ENCODE data around the gene FGGY. TPM values are rescaled to one million over a fixed set of nuclear protein-coding genes. Genes with fewer than 3 reads are reported as not detected.

Gene FGGY
- total and polyA plus RNA-seq, 2 donors (not counting 3 experiments of a cell fraction or from before 2014, with no cell fraction given) = 5.6 to 6.4 TPM

DNA sequence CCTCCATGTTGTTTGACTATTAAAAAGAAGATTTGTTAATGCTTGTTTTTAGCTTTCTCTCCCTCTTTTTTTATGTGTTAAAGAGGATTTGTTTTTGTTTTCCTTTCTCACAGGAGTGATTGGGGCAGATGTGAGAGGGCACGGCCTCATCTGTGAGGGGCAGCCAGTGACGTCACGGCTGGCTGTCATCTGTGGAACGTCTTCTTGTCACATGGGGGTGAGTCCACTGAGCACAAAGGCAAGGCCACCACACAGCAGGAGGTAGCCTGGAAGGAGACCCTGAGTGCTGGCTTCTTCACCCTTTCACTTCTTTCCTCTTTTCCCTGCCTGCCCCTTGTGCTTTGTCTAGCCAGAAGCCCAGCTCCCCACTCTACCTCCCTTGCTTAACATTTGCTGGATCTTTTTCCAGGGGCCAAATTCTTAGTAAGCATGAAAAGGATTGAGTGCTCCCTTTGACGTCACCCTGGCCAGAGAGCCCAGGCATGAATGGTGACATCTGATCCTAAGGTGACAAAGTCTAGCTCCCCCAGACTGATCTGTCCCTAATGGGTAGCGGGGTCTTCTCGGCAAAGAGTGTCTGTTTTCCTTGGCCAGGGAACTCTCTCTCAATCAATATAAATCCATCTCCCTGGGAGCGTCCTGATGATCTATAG is 257.2 kb downstream of the FGGY start:
- H3K9ac ChIP-seq (replicated peaks; ENCODE audit: extremely low read depth, insufficient read depth, low read length) = no peak overlapping the region
- TF ChIP-seq POLR2A (IDR thresholded peaks at IDR 0.05; ENCODE audit: low read depth, low read length) (no peak), MYC (IDR thresholded peaks at IDR 0.05; ENCODE audit: low read depth, low read length) (no peak), FOS (IDR thresholded peaks at IDR 0.05; ENCODE audit: borderline replicate concordance, insufficient read depth, low read length) (no peak), JUN (IDR thresholded peaks at IDR 0.05; ENCODE audit: borderline replicate concordance, insufficient read depth, insufficient read length, low read depth) (no peak), POLR2AphosphoS5 (IDR thresholded peaks at IDR 0.05; ENCODE audit: insufficient read depth, low read depth, low read length) (no peak), GATA2 (IDR thresholded peaks at IDR 0.05; ENCODE audit: insufficient read depth, insufficient read length, low read depth, low read length) (no peak), EZH2 (IDR thresholded peaks at IDR 0.05; ENCODE audit: borderline replicate concordance, low read depth, low read length, severe bottlenecking) (no peak)
- TF ChIP-seq, protein P1, sequence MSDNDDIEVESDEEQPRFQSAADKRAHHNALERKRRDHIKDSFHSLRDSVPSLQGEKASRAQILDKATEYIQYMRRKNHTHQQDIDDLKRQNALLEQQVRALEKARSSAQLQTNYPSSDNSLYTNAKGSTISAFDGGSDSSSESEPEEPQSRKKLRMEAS (IDR thresholded peaks at IDR 0.05; ENCODE audit: insufficient read depth, insufficient read length) = no peak
- TF ChIP-seq, protein P2, sequence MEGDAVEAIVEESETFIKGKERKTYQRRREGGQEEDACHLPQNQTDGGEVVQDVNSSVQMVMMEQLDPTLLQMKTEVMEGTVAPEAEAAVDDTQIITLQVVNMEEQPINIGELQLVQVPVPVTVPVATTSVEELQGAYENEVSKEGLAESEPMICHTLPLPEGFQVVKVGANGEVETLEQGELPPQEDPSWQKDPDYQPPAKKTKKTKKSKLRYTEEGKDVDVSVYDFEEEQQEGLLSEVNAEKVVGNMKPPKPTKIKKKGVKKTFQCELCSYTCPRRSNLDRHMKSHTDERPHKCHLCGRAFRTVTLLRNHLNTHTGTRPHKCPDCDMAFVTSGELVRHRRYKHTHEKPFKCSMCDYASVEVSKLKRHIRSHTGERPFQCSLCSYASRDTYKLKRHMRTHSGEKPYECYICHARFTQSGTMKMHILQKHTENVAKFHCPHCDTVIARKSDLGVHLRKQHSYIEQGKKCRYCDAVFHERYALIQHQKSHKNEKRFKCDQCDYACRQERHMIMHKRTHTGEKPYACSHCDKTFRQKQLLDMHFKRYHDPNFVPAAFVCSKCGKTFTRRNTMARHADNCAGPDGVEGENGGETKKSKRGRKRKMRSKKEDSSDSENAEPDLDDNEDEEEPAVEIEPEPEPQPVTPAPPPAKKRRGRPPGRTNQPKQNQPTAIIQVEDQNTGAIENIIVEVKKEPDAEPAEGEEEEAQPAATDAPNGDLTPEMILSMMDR (IDR thresholded peaks at IDR 0.05; ENCODE audit: extremely low read depth in 1 of 2, insufficient read depth in 1 of 2, low read depth in 1 of 2, low read length in 2 of 2) = no peak
- CTCF ChIA-PET = no interaction called here
- H3K36me3 ChIP-seq (ENCODE audit: control insufficient read depth in 2 of 2, extremely low read depth in 1 of 2, insufficient read depth in 2 of 2, low read length in 2 of 2) = no peaks in the 10 kb centered on the region
- no peak for FAIRE-seq
- H3K4me3 ChIP-seq (replicated peaks in 1 of 3; ENCODE audit: insufficient read depth in 1 of 3, low read depth in 1 of 3, low read length in 3 of 3) = no peak overlapping the region
- no peak overlapping the region for H3K27ac ChIP-seq (ENCODE audit: insufficient read depth, low read depth, low read length)
- no peaks in the 10 kb centered on the region for H3K79me2 ChIP-seq (ENCODE audit: control insufficient read depth, insufficient read depth, low read length)
- intact Hi-C loops (cut with micrococcal nuclease) (no loop called here), dilution Hi-C loops (cut with MboI; ENCODE audit: extremely low pct_ligation_motif_present, low sequenced_read_pairs) (no loop called here)
- H3K27me3 ChIP-seq (ENCODE audit: control insufficient read depth in 2 of 2, insufficient read depth in 2 of 2, low read length in 2 of 2) = no peaks in the 10 kb centered on the region
- no peak overlapping the region for H3K4me2 ChIP-seq (ENCODE audit: insufficient read depth, low read length)
- H3K4me1 ChIP-seq (ENCODE audit: control insufficient read depth, extremely low read depth, insufficient read depth, low read length) = no peaks in the 10 kb centered on the region
- H3K9me1 ChIP-seq (replicated peaks; ENCODE audit: control insufficient read depth, extremely low read depth, insufficient read depth, low read length) = no peaks in the 10 kb centered on the region
- H2AFZ ChIP-seq (ENCODE audit: low read depth, low read length) = no peak overlapping the region
- H3K9me3 ChIP-seq (replicated peaks; ENCODE audit: control insufficient read depth, insufficient read depth, low read length) = no peaks in the 10 kb centered on the region
- POLR2A ChIA-PET = no interaction called here
- no TSS peak for BruUV-seq (replicated peaks)
- no peak for DNase-seq (ENCODE audit: low read depth, low spot score)
- H4K20me1 ChIP-seq (replicated peaks; ENCODE audit: control insufficient read depth, extremely low read depth, insufficient read depth, low read length) = no peaks in the 10 kb centered on the region

Data from endothelial cell of umbilical vein (primary cell).